Measurements from ENCODE around the gene PCP4.

Gene PCP4

DNA sequence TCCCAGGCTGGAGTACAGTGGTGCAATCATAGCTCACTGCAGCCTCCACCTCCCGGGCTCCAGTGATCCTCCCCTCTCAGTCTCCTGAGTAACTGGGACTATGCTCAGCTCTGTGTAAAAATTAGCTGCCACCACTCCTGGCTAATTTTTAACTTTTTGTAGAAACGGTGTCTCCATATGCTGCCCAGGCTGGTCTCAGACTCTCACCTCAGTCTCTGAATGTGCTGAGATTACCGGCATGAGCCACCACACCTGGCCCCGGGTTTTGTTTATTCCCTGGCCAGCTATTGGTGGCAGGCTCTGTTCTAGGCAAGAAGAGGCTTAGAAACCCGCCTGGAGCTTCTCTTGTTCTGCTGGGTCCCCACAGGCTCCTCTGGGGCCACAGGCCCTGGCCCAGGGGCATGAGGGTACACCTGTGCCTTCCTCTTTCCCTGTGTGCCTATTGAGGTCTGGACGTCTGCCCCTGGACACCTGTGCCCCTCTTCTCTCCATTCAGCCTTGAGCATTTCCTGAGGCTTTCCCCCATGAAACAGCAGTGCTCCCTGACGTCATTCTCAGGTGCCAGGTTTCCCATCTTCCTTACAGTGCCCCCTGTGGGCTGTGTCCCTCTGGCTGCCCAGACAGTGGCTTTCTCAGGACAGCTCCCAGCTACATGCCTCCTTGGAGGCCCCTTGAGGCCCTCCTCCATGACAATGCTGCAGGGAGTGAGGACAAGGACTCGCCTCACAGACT is 57.5 kb downstream of the PCP4 start:
- DNase-seq, result no peak

DNA sequence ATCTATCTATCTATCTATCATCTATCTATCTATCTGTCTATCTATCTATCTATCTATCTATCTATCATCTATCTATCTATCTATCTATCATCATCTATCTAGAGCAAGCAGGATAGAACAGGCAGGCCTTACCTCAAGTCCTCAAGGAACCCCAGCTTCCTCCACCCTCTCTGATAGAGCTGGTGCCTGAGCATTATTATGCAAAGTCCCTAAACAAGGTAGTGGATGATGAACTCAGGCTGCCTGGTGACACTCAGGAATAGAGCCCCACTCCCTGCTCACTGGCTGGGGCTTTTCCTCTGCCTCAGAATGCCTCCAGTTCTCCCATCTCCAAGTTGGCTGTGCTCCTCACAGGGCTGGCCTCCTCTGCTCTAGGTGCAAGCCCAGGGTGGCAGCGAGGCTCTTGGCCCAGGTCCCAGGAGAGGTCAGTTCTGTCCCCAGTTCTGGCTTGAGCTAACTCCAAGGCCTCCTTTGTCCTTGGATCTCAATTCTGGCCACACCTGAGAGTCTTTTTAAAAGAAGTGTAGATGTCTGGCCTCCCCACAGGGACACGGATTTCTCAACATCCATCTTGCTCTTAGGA is 60.2 kb downstream of the PCP4 start:
- DNase-seq, result no peak

DNA sequence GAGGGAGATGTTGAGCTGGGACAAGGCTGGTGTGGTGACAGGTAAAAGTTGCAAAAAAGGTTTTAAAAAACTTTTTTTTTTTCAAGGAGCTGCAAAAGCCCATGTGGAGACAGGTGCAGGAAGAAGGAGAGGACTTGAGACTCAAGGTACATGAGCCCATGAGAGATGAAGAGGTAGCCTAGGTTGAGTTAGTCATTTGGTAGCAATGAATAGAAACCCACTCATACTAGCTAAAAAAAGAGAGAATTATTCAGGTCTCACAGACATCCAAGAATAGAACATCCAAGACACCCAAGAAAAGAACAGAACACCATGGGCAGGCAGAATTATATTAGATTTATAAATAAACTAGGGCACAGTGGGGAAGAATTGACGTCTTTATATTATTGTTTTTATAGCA is 65.1 kb downstream of the PCP4 start:
- no peak for DNase-seq

DNA sequence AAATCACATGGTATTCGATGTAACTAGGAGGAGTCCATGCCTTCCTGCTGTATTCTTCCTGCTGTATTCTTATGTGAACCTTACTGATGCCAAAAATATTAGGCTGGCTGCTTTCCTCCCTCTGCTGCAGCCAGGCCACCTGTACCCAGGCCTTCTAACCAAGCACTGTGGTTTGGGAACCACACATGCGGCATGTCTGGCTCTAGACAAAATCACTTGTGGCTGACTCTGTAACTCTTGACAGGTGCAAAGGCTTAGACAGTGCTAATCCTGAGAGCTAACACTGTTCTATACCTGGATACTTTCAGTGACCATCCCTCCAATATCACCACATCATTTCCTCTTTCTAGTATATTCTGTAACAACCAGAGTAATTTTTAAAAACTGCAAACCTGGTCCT is 67.7 kb downstream of the PCP4 start:
- DNase-seq, result no peak

DNA sequence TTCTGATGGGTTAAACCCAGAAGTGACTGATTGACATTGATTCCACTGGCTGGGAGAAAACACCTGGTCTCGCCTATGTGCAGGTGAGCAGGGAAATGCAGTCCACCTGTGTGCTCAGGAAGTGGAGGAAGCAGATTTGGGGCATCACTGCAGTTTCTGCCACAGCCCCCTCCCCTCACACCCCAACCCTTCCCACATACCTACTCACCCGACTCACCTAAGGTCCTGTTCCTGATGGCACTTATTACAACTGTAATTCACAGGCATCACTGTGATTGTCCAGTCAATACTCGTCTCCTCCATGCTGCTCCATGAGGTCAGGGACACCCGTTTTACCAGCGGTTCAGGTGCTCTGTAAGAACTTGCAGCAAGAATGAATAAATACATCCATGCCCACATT is 68.5 kb downstream of the PCP4 start:
- no peak for DNase-seq

DNA sequence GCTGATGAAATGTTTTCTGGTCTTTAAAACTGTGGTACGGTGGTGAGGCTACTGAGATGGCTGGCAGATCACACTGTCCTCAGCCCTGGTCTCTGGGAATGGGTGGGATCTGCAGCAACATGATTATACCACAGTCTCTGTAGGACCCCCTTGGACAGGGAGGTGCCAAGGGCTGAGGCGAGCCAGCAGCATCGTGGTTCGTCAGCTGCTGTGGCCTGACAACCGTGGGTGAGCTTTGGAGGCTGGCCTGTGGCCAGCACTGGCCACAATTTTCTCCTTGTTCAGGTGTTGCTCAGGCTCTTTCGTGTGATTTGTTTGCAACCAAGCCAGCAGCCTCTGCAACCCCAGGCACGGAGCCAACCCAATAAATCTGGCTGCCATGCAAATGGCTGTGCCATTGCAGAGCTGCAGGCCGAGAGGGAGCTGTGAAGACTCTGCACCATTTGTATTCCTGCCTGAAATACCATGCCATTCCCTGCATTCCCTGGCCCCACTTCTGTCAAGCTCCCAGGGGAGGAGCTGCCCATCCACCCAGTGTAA is 70.9 kb downstream of the PCP4 start:
- no peak for DNase-seq

DNA sequence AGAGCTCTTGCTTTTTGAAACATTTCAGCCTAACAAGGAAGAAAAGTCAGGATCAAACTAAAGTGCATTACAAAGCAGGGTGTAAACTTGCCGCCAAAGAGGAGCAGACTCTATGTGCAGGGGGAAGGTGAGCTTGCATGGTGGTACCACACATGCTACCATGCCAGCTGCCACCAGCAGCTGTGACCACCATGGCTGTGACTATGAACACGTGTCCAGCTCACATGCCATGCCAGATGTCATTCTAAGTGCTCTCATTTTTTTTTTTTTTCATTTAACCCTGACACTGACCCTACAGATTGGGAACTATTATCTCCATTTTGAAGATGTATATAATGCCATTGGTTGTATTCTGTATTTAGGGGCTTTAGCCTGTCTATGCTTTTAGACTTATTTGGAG is 79.0 kb downstream of the PCP4 start:
- DNase-seq, result no peak

DNA sequence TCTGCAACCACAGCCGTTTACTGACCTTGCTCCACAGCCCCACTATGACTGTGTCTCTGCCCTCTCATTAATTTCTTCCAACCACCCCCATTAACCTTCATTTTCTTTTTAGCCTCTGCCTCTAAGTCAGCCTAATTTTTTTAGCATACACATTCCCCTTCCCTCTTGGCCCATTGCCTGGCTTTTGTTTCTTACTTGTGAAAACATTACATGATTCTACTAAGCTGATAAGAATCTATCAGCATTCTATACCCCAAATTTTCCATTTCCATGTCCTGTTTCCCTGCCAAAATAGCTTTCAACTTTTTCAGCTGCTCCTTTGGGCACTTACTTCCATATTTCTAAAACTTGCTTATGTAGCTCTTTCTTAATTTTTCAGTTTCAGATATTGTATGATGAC is 79.8 kb downstream of the PCP4 start:
- DNase-seq, result no peak

DNA sequence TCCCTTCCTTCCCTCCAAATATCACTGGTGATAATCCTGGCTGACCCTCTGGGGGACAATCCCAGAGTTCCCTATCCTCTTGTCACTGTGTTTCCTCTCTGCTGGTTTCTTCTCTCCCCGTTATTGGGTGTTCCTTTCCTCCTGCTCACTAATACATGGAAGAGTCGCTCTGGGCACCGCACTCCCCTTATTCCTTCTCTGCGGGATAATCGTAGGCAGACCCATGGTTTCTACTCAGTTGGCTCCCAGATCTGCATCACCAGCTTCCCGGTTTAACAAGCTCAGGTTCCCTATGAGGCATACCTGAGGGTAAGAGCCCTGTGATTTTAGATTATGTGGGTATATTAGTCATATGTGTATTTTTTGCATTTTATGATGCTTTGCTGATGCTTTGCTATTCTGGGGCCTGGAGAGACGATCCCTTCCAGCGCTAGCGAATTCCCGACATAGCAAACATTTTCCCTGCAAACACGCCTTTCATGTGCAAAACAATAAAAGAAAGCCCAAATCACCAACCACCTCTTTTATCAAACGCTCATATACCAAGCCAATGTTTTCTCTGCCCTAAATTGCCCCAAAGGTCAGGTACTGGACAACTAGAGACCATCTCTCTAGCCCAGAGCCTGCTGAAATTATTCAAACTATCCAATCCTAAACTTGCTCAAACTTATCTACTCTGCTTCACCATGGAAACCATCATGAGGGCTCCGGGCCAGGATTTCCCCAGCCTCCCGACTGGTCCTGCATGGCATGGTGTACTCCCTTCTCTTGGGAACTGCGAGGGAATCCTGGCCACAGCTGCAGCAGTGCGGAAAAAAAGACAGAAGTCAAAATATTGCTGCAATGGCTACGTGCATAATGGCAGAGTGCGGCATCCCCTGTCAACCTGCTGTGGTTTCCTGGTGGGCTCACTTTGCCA is 84.2 kb downstream of the PCP4 start:
- no peak for DNase-seq

DNA sequence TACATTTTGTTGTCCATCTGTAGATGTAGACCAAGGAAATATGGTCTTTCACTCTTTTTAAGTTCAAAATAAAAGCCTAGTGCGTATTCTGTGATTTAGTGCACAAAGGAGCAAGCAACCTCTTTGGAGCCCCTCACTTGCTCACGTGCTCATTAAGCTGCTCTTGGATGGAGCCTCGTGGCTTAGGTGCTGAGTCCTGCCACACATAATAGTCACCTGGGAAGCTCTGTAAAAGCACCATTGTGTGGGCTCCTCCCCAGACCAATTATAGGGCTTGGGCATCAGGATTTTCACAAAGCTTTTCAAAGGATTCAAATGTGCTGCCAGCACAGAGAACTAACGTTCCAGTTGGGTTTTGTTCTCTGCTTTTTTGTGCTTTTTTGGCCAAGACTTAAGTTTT is 85.0 kb downstream of the PCP4 start:
- no peak for DNase-seq

DNA sequence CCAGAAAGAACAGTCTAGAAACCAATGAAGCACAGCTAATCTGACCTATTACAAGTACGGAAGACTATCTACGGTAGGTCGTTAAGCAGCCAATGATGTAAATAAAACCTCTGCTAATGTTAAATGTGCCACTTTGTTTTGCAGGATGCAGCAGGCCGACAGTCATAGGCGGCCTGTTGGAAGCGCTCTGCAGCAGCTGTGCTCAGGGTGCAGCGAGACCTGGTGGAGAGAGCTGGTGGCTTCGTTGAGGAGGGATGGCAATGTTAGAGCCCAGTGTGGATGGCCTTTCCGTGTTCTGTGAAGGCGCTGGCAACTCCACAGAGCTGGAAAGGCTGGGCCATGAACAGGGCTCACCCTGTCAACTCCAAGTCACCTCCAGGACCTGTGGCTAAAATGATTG is 87.3 kb downstream of the PCP4 start:
- DNase-seq, result no peak

DNA sequence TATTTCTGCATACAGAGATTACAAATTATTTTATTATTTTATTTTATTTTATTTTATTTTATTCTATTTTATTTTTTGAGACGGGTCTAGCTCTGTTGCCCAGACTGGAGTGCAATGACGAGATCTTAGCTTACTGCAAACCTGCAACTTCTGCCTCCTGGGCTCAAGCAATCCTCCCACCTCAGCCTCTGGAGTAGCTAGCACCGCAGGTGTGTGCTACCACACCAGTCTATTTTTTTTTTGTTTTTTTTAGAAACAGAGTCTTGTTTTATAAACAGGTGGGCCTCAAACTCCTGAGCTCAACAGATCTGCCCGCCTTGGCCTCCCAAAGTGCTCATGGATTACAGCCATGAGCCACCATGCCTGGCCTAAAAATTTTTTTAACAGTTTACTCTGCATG is 88.1 kb downstream of the PCP4 start:
- no peak for DNase-seq

DNA sequence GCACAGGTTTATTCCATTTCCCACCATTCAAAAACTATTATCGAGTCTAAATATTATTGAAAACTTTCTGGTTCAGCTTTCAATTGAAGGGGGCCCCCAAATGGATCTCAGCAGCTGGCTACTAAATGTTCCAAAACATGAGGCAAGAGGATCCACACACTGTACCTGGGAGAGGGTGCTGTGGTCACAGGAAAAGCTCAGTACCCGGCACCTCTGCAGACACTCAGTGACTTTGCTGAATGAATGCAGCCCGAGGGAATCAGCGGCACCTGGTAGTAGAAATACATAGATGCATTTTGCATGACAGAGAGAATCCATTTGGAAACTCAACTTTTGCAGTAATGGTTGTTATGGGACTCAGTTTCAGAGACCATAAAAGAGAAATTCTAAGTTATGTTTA is 89.3 kb downstream of the PCP4 start:
- DNase-seq, result no peak

DNA sequence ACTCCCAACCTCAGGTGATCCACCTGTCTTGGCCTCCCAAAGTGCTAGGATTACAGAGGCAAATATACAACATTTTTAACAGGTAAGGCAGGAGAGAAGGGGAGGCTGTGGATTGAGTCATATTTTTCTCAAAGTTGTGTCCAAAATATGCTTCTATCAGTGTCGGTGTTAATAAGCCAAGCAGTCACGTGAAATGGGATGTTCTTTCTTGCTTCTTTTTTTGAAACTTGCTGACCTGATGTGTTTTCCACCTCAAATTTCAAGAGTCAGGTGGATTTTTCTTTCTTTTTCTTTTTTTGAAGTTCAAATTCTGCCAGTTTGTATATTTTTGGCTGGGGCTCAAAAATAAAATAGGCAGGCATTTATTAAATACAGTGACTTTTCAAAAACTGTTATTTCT is 91.5 kb downstream of the PCP4 start:
- DNase-seq, result no peak

DNA sequence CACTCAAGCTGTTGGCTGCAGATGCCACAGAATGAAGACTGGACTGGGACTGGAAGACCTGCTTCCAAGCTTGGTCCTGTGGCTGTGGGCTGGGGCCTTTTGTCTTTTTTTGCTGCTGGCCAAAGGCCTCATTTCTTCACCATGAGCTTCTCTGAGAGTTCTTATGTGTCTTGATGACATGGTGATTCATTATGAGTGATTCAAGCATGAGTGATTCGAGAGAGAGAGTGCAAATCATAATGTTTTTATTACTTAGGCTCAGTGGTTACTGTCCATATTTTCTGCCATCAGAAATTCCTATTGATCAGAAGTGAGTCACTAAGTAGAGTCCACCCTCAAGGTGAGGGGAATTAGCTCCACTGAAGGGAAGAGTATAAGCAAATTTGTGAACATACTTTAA is 94.0 kb downstream of the PCP4 start:
- no peak for DNase-seq

DNA sequence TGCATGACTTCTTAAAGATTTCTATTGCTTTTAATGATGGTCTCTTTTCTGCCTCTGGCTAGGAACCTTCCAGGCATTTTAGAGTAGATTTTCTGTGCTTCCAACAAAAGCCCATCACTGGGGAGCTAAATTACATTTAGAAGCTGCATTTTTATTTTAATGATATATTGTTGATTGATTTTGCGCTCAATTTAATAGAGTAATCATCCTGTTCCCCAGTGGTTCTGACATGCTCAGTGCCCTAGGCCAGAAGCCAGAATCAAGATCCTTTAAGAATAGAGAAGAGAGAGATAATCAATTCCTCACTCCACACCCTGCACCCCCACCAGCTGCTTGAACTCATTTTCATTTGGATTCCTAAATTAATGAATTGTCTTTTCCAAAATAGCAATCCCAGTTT is 97.8 kb downstream of the PCP4 start:
- no peak for DNase-seq

DNA sequence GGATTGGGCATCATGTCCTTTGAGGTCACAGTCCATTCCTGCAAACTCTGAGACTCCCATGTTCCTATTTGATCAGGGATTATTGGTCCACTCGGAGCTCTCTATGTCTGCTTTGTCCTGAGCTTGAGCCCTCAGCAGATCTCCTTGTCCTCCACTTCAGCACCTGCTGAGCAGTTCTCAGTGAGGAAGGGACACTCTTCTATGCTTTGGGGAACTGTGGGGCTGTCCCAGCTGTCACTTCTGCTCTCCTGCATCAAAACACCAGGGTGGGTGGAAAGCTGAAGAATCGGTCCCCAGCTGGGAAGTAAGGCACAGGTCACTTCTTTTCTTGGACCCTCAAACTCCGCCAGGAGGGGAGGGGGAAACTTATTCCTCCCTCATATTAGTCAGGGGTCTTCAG is 99.5 kb downstream of the PCP4 start:
- DNase-seq, result no peak

DNA sequence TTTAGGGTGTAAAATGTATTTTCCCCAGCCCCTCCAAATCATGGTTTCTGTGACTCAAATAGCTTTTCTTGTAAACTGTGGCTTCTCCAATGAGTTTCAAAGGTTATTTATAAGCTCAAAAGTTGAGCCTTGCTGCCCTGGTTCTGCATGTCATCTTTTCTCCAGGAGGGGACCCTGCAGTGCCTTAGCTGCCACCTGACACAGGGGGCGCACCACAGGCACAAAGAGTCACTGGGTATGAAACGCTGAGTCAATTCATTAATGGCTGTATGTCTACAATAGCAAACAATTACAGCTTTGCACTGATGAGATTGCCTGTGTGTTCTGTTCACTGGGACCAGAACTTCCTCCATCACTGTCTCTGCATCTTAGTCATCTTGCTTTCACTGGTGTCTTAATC is 100.8 kb downstream of the PCP4 start:
- no peak for DNase-seq

DNA sequence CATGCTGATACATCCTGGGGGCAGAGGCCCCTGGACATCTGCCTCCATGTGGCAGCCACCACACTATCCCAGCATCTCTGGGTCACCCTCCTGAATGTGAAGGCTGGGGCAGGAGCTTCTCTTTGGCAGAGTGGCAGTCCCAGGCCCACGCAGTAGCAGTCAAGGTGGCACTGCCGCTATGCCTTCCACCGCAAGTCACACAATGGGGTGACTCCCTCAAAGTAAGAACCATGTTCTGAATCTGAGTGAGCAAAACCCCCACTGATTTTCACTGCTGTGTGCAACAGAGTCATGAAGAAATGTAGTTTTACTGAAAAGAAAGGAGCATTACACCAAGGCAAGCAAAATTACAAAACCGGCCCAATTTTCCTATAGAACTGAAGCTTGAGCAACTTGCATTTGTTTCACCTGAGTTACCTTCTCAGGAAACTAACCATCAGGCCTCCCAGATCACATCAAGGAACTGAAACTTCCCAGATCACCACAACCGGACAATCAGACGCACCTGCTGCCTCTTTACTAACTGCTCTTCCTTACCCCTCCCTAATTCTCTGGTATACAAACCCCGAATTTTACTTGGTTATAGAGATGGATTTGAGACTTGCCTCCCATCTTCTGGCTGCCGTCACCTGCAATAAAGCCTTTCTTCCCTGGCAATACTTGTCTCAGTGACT is 102.6 kb downstream of the PCP4 start:
- DNase-seq, result no peak

DNA sequence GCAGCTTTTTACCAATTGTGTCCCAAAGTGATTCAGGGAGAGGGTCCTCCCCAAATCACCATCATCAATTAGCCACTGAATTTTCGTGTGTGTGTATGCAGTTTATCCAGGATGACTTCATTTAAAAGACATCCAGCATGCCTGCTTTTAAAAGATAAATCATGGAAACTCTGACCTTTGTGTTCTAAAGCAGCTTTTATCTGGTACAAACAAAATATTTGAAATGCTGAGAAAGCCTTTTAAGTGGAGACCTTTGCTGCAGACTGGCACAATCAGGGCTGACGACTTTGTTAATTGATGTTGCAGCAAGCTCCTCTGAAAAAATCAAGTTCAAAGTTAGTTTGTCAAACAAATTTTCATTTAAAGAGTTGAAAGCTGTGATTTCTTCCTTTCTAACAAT is 104.7 kb downstream of the PCP4 start:
- DNase-seq, result no peak

DNA sequence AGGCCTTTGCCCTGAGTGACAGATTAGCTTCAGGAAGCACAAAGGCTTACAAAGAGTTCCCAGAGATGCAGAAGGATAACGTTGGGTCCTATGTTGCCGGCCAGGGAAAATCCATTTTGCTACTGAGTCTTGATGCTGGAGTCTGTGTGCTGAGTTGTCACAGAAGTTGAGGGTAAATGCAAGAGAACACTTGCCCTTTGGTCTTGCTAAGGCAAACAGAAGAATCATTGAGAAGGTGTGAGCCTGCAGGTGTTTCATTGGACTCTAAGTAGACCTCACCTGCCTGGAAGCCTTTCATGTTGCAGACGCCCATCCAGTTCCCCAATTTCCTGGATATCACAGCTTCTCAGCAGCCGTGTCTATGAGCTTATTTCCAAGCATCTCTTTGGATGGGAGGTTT is 105.2 kb downstream of the PCP4 start:
- DNase-seq, result no peak

DNA sequence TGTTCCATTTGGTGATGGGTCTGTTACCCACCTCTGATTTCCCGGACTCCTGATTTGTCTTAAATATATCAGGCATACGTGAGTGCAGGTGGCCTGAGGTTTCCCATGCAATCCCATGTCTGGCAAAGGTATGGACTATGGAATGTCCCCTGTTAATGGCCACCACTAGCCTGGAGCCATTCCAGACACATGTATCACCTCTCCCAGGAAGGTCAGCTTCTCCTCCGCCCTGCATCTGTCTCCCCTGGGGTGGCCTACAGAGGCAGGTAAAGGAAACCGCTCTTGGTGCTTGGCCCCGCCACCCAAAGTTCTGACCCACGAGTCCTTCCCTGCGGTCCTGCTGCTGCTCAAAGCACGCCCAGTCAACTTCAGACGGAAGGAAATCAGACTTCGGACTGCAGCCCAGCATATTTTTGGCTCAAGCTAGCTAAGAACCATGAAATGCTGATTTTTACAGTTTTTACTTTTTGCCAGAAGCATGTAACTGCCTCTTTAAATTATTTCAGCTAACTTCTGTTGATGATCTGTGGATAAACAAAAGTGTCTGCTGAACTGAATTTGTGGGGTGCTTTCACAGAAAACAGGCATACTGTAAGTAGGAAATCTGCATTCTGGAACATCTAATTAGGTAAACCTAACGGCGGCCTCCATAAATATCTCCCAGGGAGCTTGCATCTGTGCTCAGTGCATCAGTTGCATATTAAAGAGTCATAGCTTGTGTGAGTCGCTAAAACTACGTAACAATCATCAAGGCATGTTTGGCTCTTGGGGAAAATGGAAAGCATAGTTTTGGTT is 105.9 kb downstream of the PCP4 start:
- DNase-seq, result no peak

All from NCI-H510A (cell line).